ENCODE results near the gene WASHC4. TPM values are rescaled to one million over a fixed set of nuclear protein-coding genes. Genes with fewer than 3 reads are reported as not detected.
A peak's percentile ranks its signal among the peaks of the same experiment; 100 is the strongest.

Gene WASHC4
- total RNA-seq, 2 donors from 2014 or later: 27.2 to 40.9 TPM

DNA sequence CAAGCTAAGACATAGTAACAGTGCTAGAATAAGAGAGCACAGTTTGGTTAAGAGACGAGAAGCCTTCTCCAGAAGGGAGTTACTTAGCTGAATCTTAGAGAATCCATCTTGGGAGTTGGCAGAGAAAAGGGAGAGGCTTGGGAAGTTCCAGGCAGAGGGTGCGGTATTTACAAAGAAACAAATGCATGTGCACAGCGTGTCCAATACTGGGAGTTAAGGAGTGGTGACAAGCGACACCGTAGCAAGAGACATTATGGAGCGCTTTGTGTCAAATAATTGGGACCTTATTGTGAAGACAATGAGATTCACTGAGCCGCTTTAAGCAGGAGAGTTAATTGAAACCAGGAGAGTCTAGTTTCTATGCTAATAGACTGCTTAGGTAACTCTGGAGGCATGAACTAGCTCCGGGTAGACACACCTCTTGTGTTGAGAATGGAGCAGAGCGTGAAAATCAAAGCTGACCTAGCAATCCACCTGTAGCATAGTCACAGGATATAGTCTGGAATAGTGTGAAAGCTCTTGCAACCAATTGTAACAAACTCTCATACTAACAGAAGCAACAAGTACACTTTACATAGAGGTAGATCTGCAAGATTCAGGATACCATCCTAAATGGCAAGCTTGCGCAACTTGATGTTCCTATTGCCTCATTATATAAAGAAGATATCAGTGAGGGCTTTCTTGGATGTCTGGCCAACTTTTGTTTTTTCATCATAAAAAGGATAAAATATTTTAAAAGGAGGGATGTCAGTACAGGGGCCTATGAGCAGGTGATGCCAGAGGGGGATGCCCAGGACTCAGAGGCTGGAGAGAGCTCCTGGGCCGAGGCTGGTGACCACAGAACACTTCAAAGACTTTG lies 28.6 kb upstream of the WASHC4 start:
- no peak overlapping the region for H3K9ac ChIP-seq (ENCODE audit: low read depth in 2 of 2, low read length in 2 of 2)
- H3K9me3 ChIP-seq: no peaks in the 10 kb centered on the region
- intact Hi-C loops (cut with DNase I): no loop called here
- H3K27me3 ChIP-seq: no peaks in the 10 kb centered on the region
- H3K36me3 ChIP-seq: no peaks in the 10 kb centered on the region
- no peak overlapping the region for H3K4me3 ChIP-seq
- H3K4me1 ChIP-seq: peaks cover 6% of the 10 kb centered on the region
- DNase-seq: no peak
- TF ChIP-seq, protein P1, sequence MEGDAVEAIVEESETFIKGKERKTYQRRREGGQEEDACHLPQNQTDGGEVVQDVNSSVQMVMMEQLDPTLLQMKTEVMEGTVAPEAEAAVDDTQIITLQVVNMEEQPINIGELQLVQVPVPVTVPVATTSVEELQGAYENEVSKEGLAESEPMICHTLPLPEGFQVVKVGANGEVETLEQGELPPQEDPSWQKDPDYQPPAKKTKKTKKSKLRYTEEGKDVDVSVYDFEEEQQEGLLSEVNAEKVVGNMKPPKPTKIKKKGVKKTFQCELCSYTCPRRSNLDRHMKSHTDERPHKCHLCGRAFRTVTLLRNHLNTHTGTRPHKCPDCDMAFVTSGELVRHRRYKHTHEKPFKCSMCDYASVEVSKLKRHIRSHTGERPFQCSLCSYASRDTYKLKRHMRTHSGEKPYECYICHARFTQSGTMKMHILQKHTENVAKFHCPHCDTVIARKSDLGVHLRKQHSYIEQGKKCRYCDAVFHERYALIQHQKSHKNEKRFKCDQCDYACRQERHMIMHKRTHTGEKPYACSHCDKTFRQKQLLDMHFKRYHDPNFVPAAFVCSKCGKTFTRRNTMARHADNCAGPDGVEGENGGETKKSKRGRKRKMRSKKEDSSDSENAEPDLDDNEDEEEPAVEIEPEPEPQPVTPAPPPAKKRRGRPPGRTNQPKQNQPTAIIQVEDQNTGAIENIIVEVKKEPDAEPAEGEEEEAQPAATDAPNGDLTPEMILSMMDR (IDR thresholded peaks at IDR 0.05): no peak
- no peak overlapping the region for H3K27ac ChIP-seq

DNA sequence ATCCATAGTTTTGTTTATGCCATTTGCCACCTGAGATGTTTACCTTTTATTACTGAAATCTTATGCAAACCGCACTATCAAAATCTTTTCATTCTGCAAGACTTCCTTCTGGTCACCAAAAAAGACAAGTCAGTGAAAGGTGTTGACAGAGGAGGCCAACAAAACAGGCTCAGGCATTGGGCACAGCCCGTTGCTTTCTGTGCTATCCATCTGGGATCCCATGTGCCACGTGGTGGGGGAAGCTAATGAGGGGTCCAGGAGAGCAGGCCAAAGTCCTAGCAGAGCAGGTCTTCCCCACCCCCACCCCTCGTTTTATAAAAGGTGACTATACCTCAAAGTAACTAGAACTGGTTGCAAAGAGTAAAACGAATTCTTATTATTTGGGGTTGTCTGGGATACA lies 24.5 kb upstream of the WASHC4 start:
- Histone ChIP-seq H3K4me3 (no peak overlapping the region), H3K9ac (ENCODE audit: low read depth in 2 of 2, low read length in 2 of 2) (peak overlapping the region in 1 of 2 donors; percentile 18), H3K36me3 (no peaks in the 10 kb centered on the region), H3K27ac (no peak overlapping the region), H3K4me1 (peaks cover 8% of the 10 kb centered on the region), H3K27me3 (no peaks in the 10 kb centered on the region), H3K9me3 (no peaks in the 10 kb centered on the region)
- DNase-seq: no peak
- TF ChIP-seq, protein P1 (IDR thresholded peaks at IDR 0.05): no peak
- intact Hi-C loops (cut with DNase I): no loop called here

DNA sequence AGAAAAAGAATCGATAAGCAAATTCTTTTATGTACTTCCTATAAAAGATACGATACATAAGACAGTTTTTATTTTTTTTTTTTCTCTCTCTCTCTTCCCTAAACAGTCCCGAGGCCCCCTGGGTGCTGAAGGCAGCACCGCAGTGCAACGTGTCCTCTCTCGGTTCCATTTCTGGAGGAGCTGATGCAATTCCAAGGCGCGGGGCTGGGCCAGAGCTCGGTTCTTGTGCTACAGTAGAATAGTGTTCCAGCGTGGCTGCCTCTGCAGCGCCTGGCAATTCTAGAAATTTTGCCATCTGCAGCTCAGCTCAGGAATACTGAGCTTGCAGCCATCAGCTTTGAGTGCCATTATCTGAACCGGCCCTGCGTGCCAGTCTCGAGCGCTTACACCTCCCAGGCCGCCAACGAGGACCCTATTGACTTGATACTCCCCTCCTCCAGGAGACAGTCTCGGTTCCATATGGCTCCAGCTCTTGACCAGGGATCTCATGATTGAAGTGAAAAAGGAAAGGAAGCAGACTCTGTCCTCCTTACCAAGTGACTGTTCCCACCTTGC lies 23.9 kb upstream of the WASHC4 start:
- H3K4me3 ChIP-seq: peak overlapping the region; percentile 51
- intact Hi-C loops (cut with DNase I): no loop called here
- peak overlapping the region; percentile 33 for H3K27ac ChIP-seq
- no peaks in the 10 kb centered on the region for H3K27me3 ChIP-seq
- H3K9me3 ChIP-seq: no peaks in the 10 kb centered on the region
- no peaks in the 10 kb centered on the region for H3K36me3 ChIP-seq
- peaks cover 8% of the 10 kb centered on the region for H3K4me1 ChIP-seq
- peak overlapping the region; percentile 32 to 43 for H3K9ac ChIP-seq (ENCODE audit: low read depth in 2 of 2, low read length in 2 of 2)
- TF ChIP-seq, protein P1 (IDR thresholded peaks at IDR 0.05): no peak
- DNase-seq: peak; percentile 30

DNA sequence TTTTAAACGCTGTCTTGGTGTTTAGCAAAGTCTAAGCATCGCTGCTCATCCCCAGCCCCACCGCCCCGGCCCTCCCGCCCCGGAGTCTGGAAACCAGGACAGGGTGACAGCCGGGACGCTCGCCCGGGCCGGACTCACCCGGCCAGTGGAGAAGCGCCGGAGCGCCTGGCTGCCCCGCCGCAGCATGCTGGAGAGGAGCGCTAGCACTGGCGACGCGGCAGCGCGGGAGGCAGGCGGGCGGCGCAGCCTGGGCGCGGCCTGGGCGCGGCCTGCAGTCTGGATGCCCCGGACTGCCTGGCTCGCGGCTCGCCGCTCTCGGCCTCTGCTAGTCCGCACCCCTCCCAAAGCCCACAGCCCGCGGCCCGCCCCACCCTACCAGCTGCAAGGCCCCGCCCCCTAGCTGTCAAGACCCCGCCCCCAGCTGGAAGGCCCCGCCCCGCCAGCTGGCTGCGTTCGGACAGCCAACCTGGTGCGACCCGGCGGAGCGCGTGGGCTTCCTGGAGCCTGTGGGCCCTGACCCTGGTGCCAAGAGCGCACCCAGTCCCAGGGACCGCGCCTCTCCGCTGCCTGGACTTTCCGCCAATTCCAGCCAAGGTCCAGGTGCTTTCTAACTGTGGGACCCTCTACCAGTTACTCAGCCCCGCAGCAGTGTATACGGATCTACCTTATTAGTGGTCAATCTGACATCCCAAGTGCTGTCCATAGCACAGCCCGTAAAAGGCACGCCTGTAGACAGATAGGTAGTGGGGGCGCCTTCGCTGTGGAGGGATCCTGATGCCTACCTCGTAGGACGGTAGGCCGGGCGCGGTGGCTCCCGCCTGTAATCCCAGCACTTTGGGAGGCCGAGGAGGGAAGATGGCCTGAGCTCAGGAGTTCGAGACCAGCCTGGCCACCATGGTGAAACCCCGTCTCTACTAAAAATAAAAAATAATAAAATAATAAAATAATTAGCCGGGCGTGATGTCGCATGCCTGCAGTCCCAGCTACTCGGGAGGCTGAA lies 23.0 kb upstream of the WASHC4 start, which contains the start of gene ALDH1L2:
Gene ALDH1L2, minus strand, starts transcription at position 208 of the 1,000 bp plus-strand sequence. Its CDS starts 22 bp downstream, at position 186.
- Histone ChIP-seq H3K4me1 (peaks cover 8% of the 10 kb centered on the region), H3K36me3 (no peaks in the 10 kb centered on the region), H3K9ac (ENCODE audit: low read depth in 2 of 2, low read length in 2 of 2) (peak within 1 kb of the TSS; percentile 32 to 43), H3K27me3 (no peaks in the 10 kb centered on the region), H3K9me3 (no peaks in the 10 kb centered on the region), H3K27ac (peak within 1 kb of the TSS; percentile 33), H3K4me3 (peak within 1 kb of the TSS; percentile 51)
- intact Hi-C loops (cut with DNase I): no loop called here
- DNase-seq: peak; percentile 88
- TF ChIP-seq, protein P1 (IDR thresholded peaks at IDR 0.05): no peak

DNA sequence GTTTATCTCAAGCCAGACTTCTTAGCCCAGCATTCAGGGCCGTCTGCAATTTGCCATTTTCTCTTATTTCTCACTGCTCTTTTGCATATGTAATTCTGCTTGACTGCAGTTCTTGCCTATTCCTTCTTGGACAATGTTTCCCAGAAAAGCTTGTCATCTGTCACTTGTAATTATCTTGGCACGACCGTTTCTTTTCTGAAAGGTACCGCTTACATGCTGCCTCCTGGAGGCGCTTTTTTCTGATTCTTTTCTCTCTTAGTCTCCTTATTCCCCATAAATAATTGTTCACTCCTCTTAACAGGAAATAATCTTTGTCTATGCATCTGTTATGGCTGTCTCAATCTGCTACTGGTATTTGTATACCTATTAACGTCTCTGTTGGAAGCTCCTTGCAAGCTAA lies 22.0 kb upstream of the WASHC4 start:
- intact Hi-C loops (cut with DNase I): no loop called here
- no peak overlapping the region for H3K4me3 ChIP-seq
- TF ChIP-seq, protein P1 (IDR thresholded peaks at IDR 0.05): no peak

More for the DNA sequence above, 22.0 kb upstream of the WASHC4 start:
- no peak for DNase-seq
- H3K4me1 ChIP-seq: peaks cover 8% of the 10 kb centered on the region
- H3K27ac ChIP-seq: no peak overlapping the region
- H3K36me3 ChIP-seq: no peaks in the 10 kb centered on the region
- H3K27me3 ChIP-seq: no peaks in the 10 kb centered on the region
- H3K9ac ChIP-seq (ENCODE audit: low read depth in 2 of 2, low read length in 2 of 2): no peak overlapping the region
- no peaks in the 10 kb centered on the region for H3K9me3 ChIP-seq

Data from colonic mucosa (tissue), 4 donors.